LNCaP clone FGC (cell line): ENCODE measurements around the gene ARRB2.
"Not testable (repeated sequence)": the region's sequence is repeated elsewhere in the genome, so short reads cannot be mapped to it uniquely, and the experiment has no call there.

Experiments
- DNase-seq: peaks from one replicate; pipeline ENCODE4 v3.0.0-alpha.2; 2011; ENCODE audit warnings: low read depth
- H3K4me3 ChIP-seq: 2 replicates; pipeline ENCODE4 v1.5.1; 2011; ENCODE audit warnings: mild to moderate bottlenecking, low read depth, low read length, control low read depth
- CTCF ChIP-seq: IDR thresholded peaks from 2 replicates; pipeline ENCODE4 v1.5.1; 2012; ENCODE audit warnings: mild to moderate bottlenecking; ENCODE audit not compliant: control insufficient read depth, insufficient read depth; ENCODE audit errors: extremely low read depth

ARRB2 gene

GRCh38 chr17:4701116-4701515 is 9.3 kb upstream of the ARRB2 start:
- no peak for TF ChIP-seq CTCF
- no peak overlapping the region for H3K4me3 ChIP-seq
- no peak for DNase-seq

DNA sequence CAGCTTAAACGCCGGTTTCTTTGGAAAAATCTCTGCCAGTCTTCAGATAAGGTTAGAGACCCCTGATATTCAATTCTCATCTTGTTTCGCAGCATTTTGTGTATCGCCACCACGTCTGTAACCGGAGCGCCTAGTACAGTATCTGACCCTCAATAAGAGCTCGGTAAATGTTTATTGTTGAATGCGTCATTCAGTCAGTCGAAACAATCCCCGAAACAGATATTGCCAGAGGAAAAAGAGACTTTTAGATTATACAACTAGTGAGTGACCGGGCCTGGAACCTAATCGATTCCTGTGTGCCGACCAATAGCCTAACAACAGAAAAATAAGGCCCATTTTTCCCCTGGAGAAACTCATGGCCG is 7.1 kb upstream of the ARRB2 start:
- TF ChIP-seq CTCF = no peak
- no peak for DNase-seq
- peak overlapping the region; percentile 98 for H3K4me3 ChIP-seq

DNA sequence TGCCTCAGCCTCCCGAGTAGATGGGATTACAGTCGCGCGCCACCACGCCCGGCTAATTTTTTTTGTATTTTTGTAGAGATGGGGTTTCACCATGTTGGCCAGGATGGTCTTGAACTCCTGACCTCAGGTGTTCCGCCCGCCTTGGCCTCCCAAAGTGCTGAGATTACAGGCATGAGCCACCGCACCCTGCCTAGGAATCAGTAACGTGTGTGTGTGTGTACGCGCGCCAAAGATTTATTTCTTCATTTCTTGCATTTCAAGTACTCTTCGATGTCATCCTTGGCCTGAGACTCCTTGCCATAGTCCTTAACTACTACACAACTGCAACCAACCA is 5.9 kb upstream of the ARRB2 start:
- H3K4me3 ChIP-seq = peak overlapping the region; percentile 98
- not testable (repeated sequence) for DNase-seq

DNA sequence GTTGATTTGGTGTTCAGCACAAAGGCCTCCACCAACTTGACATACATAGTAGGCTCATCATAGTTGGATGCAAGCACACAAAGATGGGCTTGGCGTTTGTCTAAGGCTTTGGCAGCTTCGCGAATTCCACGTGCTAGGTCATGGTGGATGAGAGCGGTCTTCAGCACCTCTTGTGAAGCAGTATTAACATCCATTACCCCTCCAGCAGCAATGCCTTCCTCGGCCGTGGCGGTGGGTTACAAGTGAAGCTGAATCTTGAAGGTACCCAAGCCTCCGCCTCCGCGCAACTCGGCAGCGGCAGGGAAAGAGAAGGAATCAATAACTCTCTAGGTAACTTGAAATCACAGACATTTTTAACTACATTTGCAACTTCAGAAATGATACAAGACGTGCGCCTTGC is 5.4 kb upstream of the ARRB2 start:
- H3K4me3 ChIP-seq = peak overlapping the region; percentile 98
- no peak for DNase-seq
- TF ChIP-seq CTCF = no peak

GRCh38 chr17:4706121-4706520 is 4.3 kb upstream of the ARRB2 start:
- no peak overlapping the region for H3K4me3 ChIP-seq
- no peak for DNase-seq
- no peak for TF ChIP-seq CTCF

DNA sequence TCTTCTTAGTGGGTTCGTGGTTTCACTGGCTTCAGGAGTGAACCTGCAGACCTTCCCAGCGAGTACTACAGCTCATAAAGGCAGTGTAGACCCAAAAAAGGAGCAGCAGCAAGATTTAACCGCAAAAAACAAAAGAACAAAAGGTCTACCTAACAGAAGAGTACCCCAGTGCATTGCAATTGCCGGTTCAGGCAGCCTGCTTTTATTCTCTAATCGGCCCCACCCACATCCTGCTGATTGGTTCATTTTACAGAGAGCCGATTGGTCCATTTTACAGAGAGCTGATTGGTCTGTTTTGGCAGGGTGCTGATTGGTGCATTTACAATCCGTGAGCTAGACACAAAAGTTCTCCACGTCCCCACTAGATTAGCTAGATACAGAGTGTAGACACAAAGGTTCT is 2.0 kb upstream of the ARRB2 start:
- DNase-seq = no peak
- no peak for TF ChIP-seq CTCF
- no peak overlapping the region for H3K4me3 ChIP-seq

- no peak for TF ChIP-seq CTCF
- H3K4me3 ChIP-seq = peak overlapping the region; percentile 85
- DNase-seq = no peak
Observed at GRCh38 chr17:4710693-4711634, 532 bp downstream of the ARRB2 start.
